CD14-positive monocyte (primary cell): ENCODE measurements around the gene ERVH48-1. TPM values are rescaled to one million over a fixed set of nuclear protein-coding genes. Genes with fewer than 3 reads are reported as not detected.

Experiments
- DNase-seq, 3 donors: peaks; one replicate each; pipeline ENCODE4 v3.0.0-alpha.2; 2011 to 2022
- H2AFZ ChIP-seq: 2 replicates; pipeline ENCODE4 v1.6.0; 2012; ENCODE audit warnings: mild to moderate bottlenecking, low read depth, low read length, inconsistent platforms; ENCODE audit not compliant: insufficient read depth, poor library complexity, severe bottlenecking
- H3K27ac ChIP-seq, 2 donors: 1 replicate in 1 of 2; 2 replicates in 1 of 2; pipeline ENCODE4 v1.5.1; 2012 to 2013; ENCODE audit warnings: low read length in 2 of 2, control low read depth in 1 of 2, inconsistent platforms in 1 of 2, low read depth in 1 of 2, mild to moderate bottlenecking in 1 of 2
- H3K27me3 ChIP-seq, 2 donors: one replicate each; pipeline versions ENCODE4 v1.6.0 to v1.6.1; 2011 to 2013; ENCODE audit warnings: low read length in 2 of 2; ENCODE audit not compliant: control insufficient read depth in 2 of 2, insufficient read depth in 2 of 2
- H3K36me3 ChIP-seq, 2 donors: replicated peaks in 1 of 2; 1 replicate in 1 of 2; 2 replicates in 1 of 2; pipeline versions ENCODE4 v1.5.1 to v1.6.1; 2012 to 2013; ENCODE audit warnings: low read length in 2 of 2, control low read depth in 1 of 2, inconsistent platforms in 1 of 2, mild to moderate bottlenecking in 1 of 2; ENCODE audit not compliant: insufficient read depth in 2 of 2, control insufficient read depth in 1 of 2
- H3K4me1 ChIP-seq, 2 donors: 1 replicate in 1 of 2; 2 replicates in 1 of 2; pipeline versions ENCODE4 v1.5.1 to v1.6.1; 2012 to 2013; ENCODE audit warnings: low read length in 2 of 2, control low read depth in 1 of 2, inconsistent platforms in 1 of 2, mild to moderate bottlenecking in 1 of 2, moderate library complexity in 1 of 2; ENCODE audit not compliant: insufficient read depth in 2 of 2, control insufficient read depth in 1 of 2
- H3K4me2 ChIP-seq: replicated peaks from 2 replicates; pipeline ENCODE3; 2012; ENCODE audit warnings: low read length, moderate library complexity, mild to moderate bottlenecking; ENCODE audit not compliant: poor library complexity, severe bottlenecking; ENCODE audit errors: extremely low read depth
- H3K4me3 ChIP-seq, 3 experiments: fragments of 200-600 bp in 1 of 3; sonication (generic) in 1 of 3; replicated peaks in 1 of 3; 1 replicate in 2 of 3; 2 replicates in 1 of 3; pipeline ENCODE4 v1.5.1; 2011 to 2013; ENCODE audit warnings: low read length in 3 of 3, mild to moderate bottlenecking in 3 of 3, control low read depth in 2 of 3, low read depth in 2 of 3, inconsistent platforms in 1 of 3, moderate library complexity in 1 of 3
- H3K79me2 ChIP-seq: 2 replicates; pipeline ENCODE4 v1.6.0; 2012; ENCODE audit warnings: mild to moderate bottlenecking, control low read depth, inconsistent platforms, low read length, moderate library complexity; ENCODE audit not compliant: insufficient read depth
- H3K9ac ChIP-seq: 2 replicates; pipeline ENCODE4 v1.6.0; 2017; ENCODE audit warnings: low read length, mild to moderate bottlenecking; ENCODE audit not compliant: insufficient read depth, poor library complexity, severe bottlenecking
- H3K9me3 ChIP-seq, 2 donors: replicated peaks in 1 of 2; 1 replicate in 1 of 2; 2 replicates in 1 of 2; pipeline versions ENCODE4 v1.5.1 to v1.6.1; 2012 to 2013; ENCODE audit warnings: low read length in 2 of 2, control low read depth in 1 of 2; ENCODE audit not compliant: control insufficient read depth in 1 of 2, insufficient read depth in 1 of 2
- H4K20me1 ChIP-seq: 2 replicates; pipeline ENCODE4 v1.6.0; 2012; ENCODE audit warnings: mild to moderate bottlenecking, low read length, control low read depth, moderate library complexity; ENCODE audit not compliant: insufficient read depth
- H3K27ac Mint-ChIP-seq, 7 donors: one replicate each; pipeline ENCODE4 v1.8.0; 2020; ENCODE audit warnings: mild to moderate bottlenecking in 7 of 7, mixed read lengths in 7 of 7, moderate library complexity in 6 of 7, inconsistent platforms in 2 of 7
- H3K27me3 Mint-ChIP-seq, 3 donors: one replicate each; pipeline ENCODE4 v1.8.0; 2021 to 2022; ENCODE audit warnings: low read depth in 3 of 3, mild to moderate bottlenecking in 3 of 3, mixed read lengths in 3 of 3, moderate library complexity in 3 of 3, inconsistent platforms in 1 of 3
- H3K36me3 Mint-ChIP-seq, 2 donors: one replicate each; pipeline ENCODE4 v1.8.0; 2020; ENCODE audit warnings: mixed read lengths in 2 of 2, inconsistent platforms in 1 of 2, mild to moderate bottlenecking in 1 of 2
- H3K4me1 Mint-ChIP-seq: one replicate; pipeline ENCODE4 v1.8.0; 2020; ENCODE audit warnings: mild to moderate bottlenecking, mixed read lengths
- H3K4me3 Mint-ChIP-seq, 2 donors: one replicate each; pipeline ENCODE4 v1.8.0; 2020; ENCODE audit warnings: mild to moderate bottlenecking in 2 of 2, mixed read lengths in 2 of 2, moderate library complexity in 1 of 2
- H3K9me3 Mint-ChIP-seq, 7 donors: one replicate each; pipeline ENCODE4 v1.8.0; 2020 to 2022; ENCODE audit warnings: mixed read lengths in 7 of 7, mild to moderate bottlenecking in 6 of 7, moderate library complexity in 6 of 7, inconsistent platforms in 2 of 7
- WGBS: methylation state at CpG from one replicate; pipeline ENCODE4 v1.1.5; 2013; ENCODE audit warnings: missing lambda C conversion rate; ENCODE audit not compliant: insufficient coverage; 5-methylcytosine and 5-hydroxymethylcytosine counted together
- intact Hi-C, 2 donors: fragments of 100-400 bp; cut with micrococcal nuclease; formaldehyde crosslinking; loops; one replicate each; pipeline versions ENCODE4 v1.15.0 to v1.15.1; 2023
- polyA plus RNA-seq, 3 donors: library from polyadenylated mRNA; depleted of rRNA in 1 of 3; unstranded in 2 of 3; stranded (reverse) in 1 of 3; fragments of 300-500 nt in 2 of 3; fragments of >200 nt in 1 of 3; fragmentation: Illumina TruSeq in 2 of 3; gene quantifications; 1 replicate in 2 of 3; 2 replicates in 1 of 3; pipeline ENCODE4 v1.2.3, GENCODE V29; 2012 to 2021
- TF ChIP-seq, protein P1 (sequence below): fragments of 200-600 bp; IDR thresholded peaks from one replicate; pipeline ENCODE4 v1.8.0; 2022; ENCODE audit warnings: antibody characterized with exemption, mild to moderate bottlenecking

ERVH48-1 gene
- polyA plus RNA-seq, 3 donors: not detected

DNA sequence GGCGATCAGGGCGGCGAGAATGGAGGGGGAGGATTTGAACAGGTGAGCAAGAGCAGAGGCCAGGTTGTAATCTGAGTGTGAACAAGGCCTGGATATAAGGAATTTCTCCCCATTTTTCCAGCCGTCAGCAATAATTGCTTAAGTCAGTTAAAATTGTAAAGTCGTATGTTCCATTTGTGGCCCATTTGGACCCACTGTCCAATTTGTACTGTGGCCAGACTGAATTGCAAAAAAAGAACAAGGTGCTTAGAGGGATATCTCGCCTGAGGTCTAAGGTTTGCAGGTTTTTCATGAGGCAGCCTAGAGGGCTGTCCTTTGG is 1.0 kb downstream of the ERVH48-1 start:
- Histone ChIP-seq H3K9ac (no peak overlapping the region), H3K36me3 (no peaks in the 10 kb centered on the region), H2AFZ (no peak overlapping the region), H3K79me2 (no peaks in the 10 kb centered on the region), H3K9me3 (no peaks in the 10 kb centered on the region), H3K4me2 (no peak overlapping the region), H3K27ac (no peak overlapping the region), H3K4me3 (no peak overlapping the region), H3K27me3 (no peaks in the 10 kb centered on the region), H3K4me1 (peaks cover 7 to 9% of the 10 kb centered on the region in 2 donors), H4K20me1 (no peaks in the 10 kb centered on the region)
- Mint-ChIP-seq H3K4me1 (peaks cover 13% of the 10 kb centered on the region), H3K9me3 (no peaks in the 10 kb centered on the region), H3K4me3 (no peak overlapping the region), H3K27me3 (no peaks in the 10 kb centered on the region), H3K36me3 (no peaks in the 10 kb centered on the region), H3K27ac (peak overlapping the region in 1 of 7 donors; percentile 44)
- intact Hi-C loops: loop anchor here in 1 of 2 donors (10.0 kb wide), 1 partner anchor 720 kb away; no protein-coding TSS in a partner anchor
- 100% methylated on average over 1 of the region's 6 CpGs for WGBS
- DNase-seq: no peak
- TF ChIP-seq, protein P1, sequence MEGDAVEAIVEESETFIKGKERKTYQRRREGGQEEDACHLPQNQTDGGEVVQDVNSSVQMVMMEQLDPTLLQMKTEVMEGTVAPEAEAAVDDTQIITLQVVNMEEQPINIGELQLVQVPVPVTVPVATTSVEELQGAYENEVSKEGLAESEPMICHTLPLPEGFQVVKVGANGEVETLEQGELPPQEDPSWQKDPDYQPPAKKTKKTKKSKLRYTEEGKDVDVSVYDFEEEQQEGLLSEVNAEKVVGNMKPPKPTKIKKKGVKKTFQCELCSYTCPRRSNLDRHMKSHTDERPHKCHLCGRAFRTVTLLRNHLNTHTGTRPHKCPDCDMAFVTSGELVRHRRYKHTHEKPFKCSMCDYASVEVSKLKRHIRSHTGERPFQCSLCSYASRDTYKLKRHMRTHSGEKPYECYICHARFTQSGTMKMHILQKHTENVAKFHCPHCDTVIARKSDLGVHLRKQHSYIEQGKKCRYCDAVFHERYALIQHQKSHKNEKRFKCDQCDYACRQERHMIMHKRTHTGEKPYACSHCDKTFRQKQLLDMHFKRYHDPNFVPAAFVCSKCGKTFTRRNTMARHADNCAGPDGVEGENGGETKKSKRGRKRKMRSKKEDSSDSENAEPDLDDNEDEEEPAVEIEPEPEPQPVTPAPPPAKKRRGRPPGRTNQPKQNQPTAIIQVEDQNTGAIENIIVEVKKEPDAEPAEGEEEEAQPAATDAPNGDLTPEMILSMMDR: no peak

DNA sequence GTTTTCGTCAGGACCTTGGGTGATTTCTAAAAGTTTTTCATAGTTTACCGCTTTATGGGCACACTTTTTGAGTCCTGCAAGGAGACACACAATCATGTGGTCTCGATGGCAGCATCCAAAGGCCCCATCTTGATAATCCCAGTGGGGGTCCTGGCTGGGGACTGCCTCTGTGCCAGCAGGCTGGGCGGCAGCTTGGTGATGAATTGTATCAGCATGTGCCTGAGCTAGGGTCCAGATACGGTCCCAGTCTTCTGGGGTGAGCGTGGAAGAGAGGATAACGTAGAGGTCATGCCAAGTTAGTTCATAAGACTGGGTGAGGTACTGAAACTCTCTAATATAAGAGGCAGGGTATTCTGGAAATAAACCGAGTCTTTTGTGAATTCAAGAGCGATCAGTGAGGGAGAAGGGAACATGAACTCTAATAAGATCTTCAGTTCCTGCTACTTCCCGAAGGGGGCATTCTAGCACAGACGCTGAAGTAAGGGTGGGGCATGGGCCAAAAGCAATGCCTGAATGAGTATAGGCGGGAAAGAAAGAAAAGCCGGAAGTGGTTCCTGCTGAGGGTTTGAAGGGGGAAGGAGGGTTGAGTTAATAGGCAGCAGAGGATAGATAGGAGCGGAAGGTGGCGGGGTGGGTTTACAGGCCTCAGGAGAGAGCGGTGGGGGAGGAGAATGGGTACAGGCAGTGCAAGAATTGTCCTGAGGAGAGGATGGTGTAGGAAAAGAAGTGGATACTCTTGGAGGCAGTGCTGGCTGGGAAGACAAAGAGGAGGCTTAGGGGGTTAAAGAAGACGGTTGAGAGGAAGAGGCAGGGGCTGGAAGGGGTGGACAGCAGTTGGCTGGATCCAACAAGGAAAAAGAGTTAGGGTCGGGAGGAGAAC is 1.6 kb downstream of the ERVH48-1 start:
- no peaks in the 10 kb centered on the region for H4K20me1 ChIP-seq
- H3K27ac Mint-ChIP-seq: peak overlapping the region in 1 of 7 donors; percentile 4
- intact Hi-C loops: loop anchor here in 1 of 2 donors (10.0 kb wide), 1 partner anchor 721 kb away; no protein-coding TSS in a partner anchor
- DNase-seq: peak; percentile 40 to 63 (median 62)
- H3K4me1 Mint-ChIP-seq: peaks cover 13% of the 10 kb centered on the region
- no peak overlapping the region for H3K9ac ChIP-seq
- H3K4me3 Mint-ChIP-seq: peak overlapping the region; percentile 47 to 74
- WGBS: 29% methylated on average over 17 of the region's 18 CpGs
- H3K36me3 ChIP-seq: no peaks in the 10 kb centered on the region
- H3K27ac ChIP-seq: no peak overlapping the region
- H3K9me3 Mint-ChIP-seq: no peaks in the 10 kb centered on the region
- H3K79me2 ChIP-seq: no peaks in the 10 kb centered on the region
- no peaks in the 10 kb centered on the region for H3K36me3 Mint-ChIP-seq
- peak overlapping the region; percentile 37 for H3K4me2 ChIP-seq
- TF ChIP-seq, protein P1: peak; percentile 70
- H3K27me3 Mint-ChIP-seq: no peaks in the 10 kb centered on the region
- no peak overlapping the region for H3K4me3 ChIP-seq
- H3K4me1 ChIP-seq: peaks cover 7 to 9% of the 10 kb centered on the region in 2 donors
- H3K9me3 ChIP-seq: no peaks in the 10 kb centered on the region
- no peak overlapping the region for H2AFZ ChIP-seq
- no peaks in the 10 kb centered on the region for H3K27me3 ChIP-seq
